GM21737 (cell line): Measurements from ENCODE around the gene ALG2.
A peak's percentile ranks its signal among the peaks of the same experiment; 100 is the strongest.

Experiments used
- ATAC-seq: cut with Tn5 transposase; IDR thresholded peaks from one replicate; pipeline ENCODE4 v1.9.1; 2021; ENCODE audit warnings: mild to moderate bottlenecking, moderate library complexity; ENCODE audit not compliant: unreplicated experiment

ALG2 gene

DNA sequence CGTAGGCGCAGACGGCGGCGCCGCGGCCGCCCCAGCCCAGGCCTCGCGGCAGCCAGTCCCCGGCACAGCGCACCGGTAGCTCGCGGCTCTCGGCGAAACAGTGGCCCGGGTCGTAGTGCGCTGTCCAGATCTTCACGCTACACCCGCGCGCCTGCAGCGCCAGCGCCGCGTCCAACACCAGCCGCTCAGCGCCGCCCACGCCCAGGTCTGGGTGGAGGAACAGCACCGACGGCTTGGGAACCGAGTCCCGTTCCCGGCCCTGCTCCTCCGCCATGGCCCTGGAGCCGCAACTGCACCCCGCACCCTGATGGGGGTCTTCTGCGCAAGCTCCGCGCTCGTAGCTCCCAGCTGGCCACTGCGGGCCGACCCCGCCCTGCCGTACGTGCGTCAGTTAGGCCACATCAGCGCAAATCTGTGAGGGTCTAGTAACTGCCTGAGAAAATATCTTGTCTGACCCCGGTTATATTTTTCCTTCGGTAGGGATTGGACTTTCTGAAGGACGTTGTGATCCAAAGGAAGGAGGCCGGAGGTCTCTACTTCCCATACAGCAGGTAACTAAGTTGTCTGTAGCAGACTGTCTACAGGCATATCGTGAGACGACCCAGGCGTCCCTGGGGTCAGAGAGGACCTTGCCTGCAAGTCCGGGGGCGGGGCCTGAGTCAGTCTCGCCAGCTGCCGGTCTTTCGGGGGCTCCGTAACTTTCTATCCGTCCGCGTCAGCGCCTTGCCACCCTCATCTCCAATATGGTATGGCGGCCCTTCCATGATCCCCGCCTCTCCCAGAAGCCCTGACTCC is at the start of gene ALG2, which contains the start of gene SEC61B:
TSS of gene ALG2 (minus strand) at position 322 of the 795 bp plus-strand sequence. CDS start at position 274, 48 bp downstream.
TSS of gene SEC61B (plus strand) at position 662 of the 795 bp plus-strand sequence. CDS start at position 744, 82 bp downstream.
- ATAC-seq, result peak; percentile 87

GRCh38 chr9:99270491-99270890 is 48.7 kb upstream of the ALG2 start:
- ATAC-seq, result no peak

GRCh38 chr9:99269416-99269815 is 47.7 kb upstream of the ALG2 start:
- no peak for ATAC-seq

DNA sequence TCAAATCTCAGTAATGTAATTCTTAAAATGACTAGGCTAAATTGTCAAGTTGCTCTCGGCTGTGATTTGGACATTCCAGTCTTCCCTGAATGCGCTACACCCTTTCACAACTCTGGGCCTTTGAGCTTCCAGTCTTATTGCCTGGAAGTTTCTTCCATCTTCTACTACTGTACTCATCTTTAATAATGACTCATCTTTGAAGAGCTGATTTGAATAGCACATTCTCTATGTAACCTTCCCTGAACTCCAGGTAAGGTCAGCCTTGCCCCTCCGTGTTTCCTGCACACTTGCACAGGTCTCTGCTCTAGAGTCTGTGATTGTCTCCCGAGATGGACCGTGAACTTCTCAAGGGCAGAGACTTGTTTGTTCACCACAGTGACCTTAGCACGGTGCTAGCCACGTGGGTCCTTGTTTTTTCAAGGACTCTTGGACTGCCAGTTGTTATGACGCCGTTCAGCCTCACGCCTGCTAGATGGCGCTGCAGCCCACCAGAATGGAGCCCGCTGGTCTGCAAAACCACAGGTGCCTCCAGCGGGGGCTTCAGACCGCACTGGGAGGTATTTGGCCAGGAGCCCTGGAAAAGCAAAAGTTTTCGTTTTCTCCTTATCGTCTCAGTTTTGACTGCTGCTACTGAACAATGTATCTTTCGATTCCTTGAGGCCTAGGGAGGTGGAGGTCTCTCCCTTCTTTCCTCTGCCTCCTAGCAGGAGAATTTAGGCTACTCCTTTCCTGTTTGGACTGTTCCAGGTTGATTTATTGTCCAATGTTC is 44.7 kb upstream of the ALG2 start:
- ATAC-seq, result peak; percentile 60

- ATAC-seq, result no peak
Observed at GRCh38 chr9:99265691-99266090, 43.9 kb upstream of the ALG2 start.

DNA sequence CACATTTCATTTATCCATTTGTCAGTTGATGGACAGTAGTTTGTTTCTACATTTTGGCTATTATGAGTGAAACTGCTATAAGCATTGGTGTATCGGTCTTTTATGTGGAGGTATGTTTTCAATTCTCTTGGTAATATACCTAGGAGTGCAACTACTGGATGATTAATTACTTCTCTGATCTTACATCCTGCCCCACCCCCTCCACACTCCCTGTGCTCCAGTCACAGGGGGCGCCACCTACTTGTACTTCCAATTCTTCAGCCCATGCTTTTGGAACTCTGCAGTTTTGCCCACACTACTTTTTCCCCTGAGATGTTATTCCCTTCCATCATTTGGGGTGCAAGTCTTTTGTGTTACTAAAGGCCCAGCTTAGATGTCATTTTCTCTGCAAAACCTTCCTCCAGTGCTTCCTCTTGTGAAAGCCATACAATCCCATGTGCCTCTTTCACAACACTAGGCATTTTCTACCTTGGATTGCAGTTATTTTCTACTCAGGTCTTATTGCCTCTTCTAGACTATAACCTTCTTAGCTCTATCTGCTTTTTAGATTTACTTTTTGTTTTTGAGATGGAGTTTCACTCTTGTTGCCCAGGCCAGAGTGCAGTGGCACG is 42.4 kb upstream of the ALG2 start:
- no peak for ATAC-seq

GRCh38 chr9:99262949-99263418 is 41.2 kb upstream of the ALG2 start:
- no peak for ATAC-seq

DNA sequence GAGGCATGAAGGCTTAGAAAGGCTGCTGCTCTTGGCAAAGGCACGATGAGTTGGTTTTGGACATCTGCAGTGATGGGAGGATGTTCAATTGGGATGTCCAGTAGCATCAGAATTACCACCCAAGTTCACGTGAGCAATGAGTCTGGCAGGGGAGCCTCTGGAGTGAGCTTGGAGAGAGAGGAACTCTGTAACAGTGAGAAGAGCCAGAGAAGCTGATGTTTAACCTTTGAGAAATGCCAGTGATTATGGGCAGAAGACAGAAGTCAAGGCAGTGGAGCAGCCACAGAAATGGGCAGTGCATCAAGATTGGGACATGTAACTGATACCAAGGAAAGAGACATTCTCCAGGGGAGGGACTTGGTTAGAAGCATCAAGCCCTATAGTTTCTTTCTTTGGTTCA is 40.2 kb upstream of the ALG2 start:
- no peak for ATAC-seq

- no peak for ATAC-seq
Observed at GRCh38 chr9:99259231-99259918, 37.6 kb upstream of the ALG2 start.

GRCh38 chr9:99257723-99258389 is 36.1 kb upstream of the ALG2 start:
- no peak for ATAC-seq

DNA sequence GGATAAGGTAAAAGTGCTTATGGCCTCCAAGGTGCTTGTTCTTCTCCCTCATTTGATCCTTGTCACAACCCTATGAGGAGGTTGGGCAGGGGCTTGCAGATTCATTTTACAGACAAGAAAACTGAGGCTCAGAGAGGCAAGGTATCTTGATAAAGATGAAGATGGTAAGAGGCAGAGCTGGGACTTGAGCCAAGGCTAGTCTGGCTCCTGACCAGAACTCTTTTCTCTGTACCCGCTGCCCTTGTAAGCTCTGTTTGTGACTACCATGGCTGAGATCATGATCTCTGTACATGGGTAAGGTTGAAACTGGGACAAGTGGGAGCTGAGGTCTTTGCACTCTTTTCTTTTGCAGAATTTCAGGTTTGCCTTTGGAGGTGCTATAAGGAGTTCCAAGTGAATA is 33.9 kb upstream of the ALG2 start:
- ATAC-seq, result no peak

- peak; percentile 83 for ATAC-seq
Observed at GRCh38 chr9:99253772-99254431, 32.2 kb upstream of the ALG2 start.

GRCh38 chr9:99253134-99253533 is 31.4 kb upstream of the ALG2 start:
- peak; percentile 22 for ATAC-seq

DNA sequence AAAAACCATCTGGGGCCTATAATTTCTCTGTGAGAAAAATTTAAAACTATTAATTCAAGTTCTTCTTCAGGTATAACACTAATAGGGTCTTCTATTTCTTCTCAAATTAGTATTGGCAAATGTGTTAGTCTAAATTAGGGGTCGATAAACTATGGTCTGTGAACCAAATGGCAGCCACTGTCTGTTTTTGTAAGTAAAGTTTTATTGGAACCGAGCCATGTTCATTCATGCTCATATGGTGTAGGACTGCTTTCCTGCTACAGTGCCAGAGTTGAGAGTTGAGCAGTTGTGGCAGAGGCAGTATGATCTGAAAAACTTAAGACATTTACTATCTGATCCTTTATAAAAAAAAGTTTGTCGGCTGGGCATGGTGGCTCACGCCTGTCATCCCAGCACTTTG is 29.4 kb upstream of the ALG2 start:
- no peak for ATAC-seq

DNA sequence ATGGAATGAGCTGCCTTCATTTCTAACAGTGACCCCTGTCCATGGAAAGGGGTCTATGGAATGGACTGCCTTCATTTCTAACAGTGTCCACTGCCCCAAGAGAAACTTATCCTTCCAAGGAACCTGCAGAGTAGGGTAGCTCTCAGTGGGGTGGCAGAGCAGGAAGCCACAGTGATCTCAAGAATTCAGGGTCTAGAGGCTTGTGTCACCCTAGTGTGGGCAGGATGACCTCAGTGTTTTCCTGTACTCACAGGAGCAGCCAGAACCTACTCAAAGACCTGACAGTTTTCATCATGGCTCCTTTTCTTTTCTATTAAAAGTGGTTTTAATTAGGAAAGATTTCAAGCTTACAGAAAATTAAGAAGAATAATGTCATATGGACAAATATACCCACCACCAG is 27.9 kb upstream of the ALG2 start:
- ATAC-seq, result no peak

DNA sequence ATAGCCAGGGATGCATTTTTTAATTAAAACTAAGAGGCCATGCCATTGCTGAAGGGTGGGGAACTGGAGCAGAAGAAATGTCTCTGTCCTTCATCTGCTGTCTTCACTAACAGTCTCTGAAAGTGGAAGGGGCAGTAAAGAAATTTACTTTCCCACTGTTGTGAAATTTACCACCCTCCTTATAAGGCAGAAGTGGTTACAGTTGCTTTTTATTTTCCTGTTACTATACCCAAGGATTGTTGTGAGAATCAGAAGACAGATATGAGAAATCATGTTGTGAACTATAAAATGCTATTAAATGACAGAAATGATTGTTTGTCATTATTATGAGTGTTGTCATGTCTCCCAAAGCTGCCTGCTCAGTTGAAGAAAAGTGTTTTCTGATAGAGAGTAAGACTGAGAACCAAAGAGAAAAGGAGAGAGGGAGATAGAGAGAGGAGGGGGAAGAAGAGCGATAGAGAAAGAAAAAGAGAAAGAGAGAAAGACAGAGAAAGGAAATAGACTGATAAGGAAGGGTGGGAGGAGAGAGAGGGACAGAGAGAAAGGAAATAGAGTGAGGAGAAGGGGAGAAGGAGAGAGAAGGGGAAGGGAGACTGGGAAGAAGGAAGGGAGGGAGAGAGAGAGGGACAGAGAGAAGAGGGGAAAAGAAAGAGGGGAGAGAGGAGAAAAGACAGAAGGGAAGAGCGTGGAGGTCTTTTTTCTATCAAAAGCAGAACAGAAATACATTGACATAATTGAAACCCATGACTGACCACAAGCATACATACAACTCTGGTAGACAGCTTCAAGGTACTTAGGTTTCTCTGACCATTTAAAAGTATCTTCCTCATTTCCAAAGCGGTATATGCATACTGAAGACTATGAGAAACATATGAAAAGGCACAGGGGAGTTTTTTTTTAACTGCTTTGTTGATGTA is 22.9 kb upstream of the ALG2 start:
- peak; percentile 89 for ATAC-seq

GRCh38 chr9:99241106-99241505 is 19.4 kb upstream of the ALG2 start:
- ATAC-seq, result no peak

DNA sequence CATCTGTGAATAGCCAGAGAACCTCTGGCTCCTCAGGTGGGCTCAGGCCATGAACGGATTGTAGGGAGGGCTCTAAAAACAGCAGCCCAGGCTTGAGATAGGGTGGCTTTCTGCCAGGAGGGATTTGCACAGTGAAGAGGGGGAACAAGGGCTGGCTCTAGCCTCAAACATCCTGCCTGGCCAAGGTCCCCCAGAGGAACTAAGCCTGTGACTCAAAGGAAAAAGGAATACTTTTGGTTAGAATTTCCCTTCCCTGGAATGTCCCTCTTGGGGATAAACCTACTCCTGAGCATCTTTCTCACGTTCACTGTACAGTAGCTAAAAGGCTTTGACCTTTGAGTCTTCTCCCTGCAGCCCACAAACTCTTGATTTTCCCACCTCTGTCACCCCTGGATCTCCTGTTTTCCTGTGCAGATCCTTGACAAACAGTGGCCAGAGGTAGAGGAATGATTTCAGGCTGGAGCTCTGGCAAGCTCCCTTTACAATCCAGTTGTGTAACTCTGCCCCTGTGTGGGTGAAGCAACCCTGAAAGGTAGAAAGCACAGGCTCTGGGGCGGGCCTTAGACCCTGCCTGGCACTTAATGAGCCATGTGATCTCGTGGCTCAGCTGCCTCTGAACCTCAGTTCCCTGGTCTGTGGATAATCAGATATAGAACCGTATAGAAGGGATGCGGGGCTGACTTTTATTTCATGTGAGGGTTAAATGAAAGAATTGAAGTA is 17.8 kb upstream of the ALG2 start:
- ATAC-seq, result no peak
